ENCODE results near the gene EPB41L3.

Gene EPB41L3

GRCh38 chr18:5451150-5451549 is 92.6 kb downstream of the EPB41L3 start:
- H3K27ac ChIP-seq (ENCODE audit: low read depth, low read length, poor library complexity, severe bottlenecking): no peak overlapping the region
- H2AFZ ChIP-seq (ENCODE audit: low read length): no peak overlapping the region
- H3K27me3 ChIP-seq (ENCODE audit: insufficient read depth, low read length): no peaks in the 10 kb centered on the region
- no peak overlapping the region for H3K4me3 ChIP-seq (ENCODE audit: low read depth, low read length, poor library complexity, severe bottlenecking)
- H3F3A ChIP-seq (ENCODE audit: insufficient read depth, low read length): no peaks in the 10 kb centered on the region
- H3K36me3 ChIP-seq (ENCODE audit: insufficient read depth, low read length): no peaks in the 10 kb centered on the region
- no peaks in the 10 kb centered on the region for H3K9me3 ChIP-seq (ENCODE audit: low read length)
- no peaks in the 10 kb centered on the region for H3K9me2 ChIP-seq (ENCODE audit: low read depth, low read length)
- no peaks in the 10 kb centered on the region for H3K4me1 ChIP-seq (ENCODE audit: insufficient read depth, low read length, severe bottlenecking)
- H3K79me2 ChIP-seq (ENCODE audit: insufficient read depth, low read length): no peaks in the 10 kb centered on the region
- no peak overlapping the region for H3K9ac ChIP-seq (ENCODE audit: low read length)
- no peaks in the 10 kb centered on the region for H4K20me1 ChIP-seq (ENCODE audit: insufficient read depth, low read length)
- TF ChIP-seq EZH2 (IDR thresholded peaks at IDR 0.05; ENCODE audit: borderline replicate concordance, low read length): no peak
- TF ChIP-seq CTCF (IDR thresholded peaks at IDR 0.05; ENCODE audit: low read length): no peak
- H3K4me2 ChIP-seq (ENCODE audit: low read length): no peak overlapping the region

GRCh38 chr18:5449858-5450509 is 93.8 kb downstream of the EPB41L3 start:
- Histone ChIP-seq H3K9ac (ENCODE audit: low read length) (no peak overlapping the region), H3K27ac (ENCODE audit: low read depth, low read length, poor library complexity, severe bottlenecking) (no peak overlapping the region), H4K20me1 (ENCODE audit: insufficient read depth, low read length) (no peaks in the 10 kb centered on the region), H3K4me3 (ENCODE audit: low read depth, low read length, poor library complexity, severe bottlenecking) (no peak overlapping the region), H3K4me2 (ENCODE audit: low read length) (no peak overlapping the region), H3K4me1 (ENCODE audit: insufficient read depth, low read length, severe bottlenecking) (no peaks in the 10 kb centered on the region), H3K9me3 (ENCODE audit: low read length) (no peaks in the 10 kb centered on the region), H3K27me3 (ENCODE audit: insufficient read depth, low read length) (no peaks in the 10 kb centered on the region), H2AFZ (ENCODE audit: low read length) (no peak overlapping the region), H3K9me2 (ENCODE audit: low read depth, low read length) (no peaks in the 10 kb centered on the region), H3F3A (ENCODE audit: insufficient read depth, low read length) (no peaks in the 10 kb centered on the region), H3K79me2 (ENCODE audit: insufficient read depth, low read length) (no peaks in the 10 kb centered on the region), H3K36me3 (ENCODE audit: insufficient read depth, low read length) (no peaks in the 10 kb centered on the region)
- TF ChIP-seq CTCF (IDR thresholded peaks at IDR 0.05; ENCODE audit: low read length): no peak
- TF ChIP-seq EZH2 (IDR thresholded peaks at IDR 0.05; ENCODE audit: borderline replicate concordance, low read length): no peak

GRCh38 chr18:5447442-5447841 is 96.4 kb downstream of the EPB41L3 start:
- H3K27ac ChIP-seq (ENCODE audit: low read depth, low read length, poor library complexity, severe bottlenecking): no peak overlapping the region

More at GRCh38 chr18:5447442-5447841, 96.4 kb downstream of the EPB41L3 start:
- no peak overlapping the region for H3K4me2 ChIP-seq (ENCODE audit: low read length)
- no peak overlapping the region for H3K9ac ChIP-seq (ENCODE audit: low read length)
- no peaks in the 10 kb centered on the region for H4K20me1 ChIP-seq (ENCODE audit: insufficient read depth, low read length)
- no peak overlapping the region for H2AFZ ChIP-seq (ENCODE audit: low read length)
- H3K4me3 ChIP-seq (ENCODE audit: low read depth, low read length, poor library complexity, severe bottlenecking): no peak overlapping the region
- no peak for TF ChIP-seq CTCF (IDR thresholded peaks at IDR 0.05; ENCODE audit: low read length)
- no peak for TF ChIP-seq EZH2 (IDR thresholded peaks at IDR 0.05; ENCODE audit: borderline replicate concordance, low read length)
- H3K4me1 ChIP-seq (ENCODE audit: insufficient read depth, low read length, severe bottlenecking): no peaks in the 10 kb centered on the region
- no peaks in the 10 kb centered on the region for H3K9me2 ChIP-seq (ENCODE audit: low read depth, low read length)
- H3F3A ChIP-seq (ENCODE audit: insufficient read depth, low read length): no peaks in the 10 kb centered on the region
- no peaks in the 10 kb centered on the region for H3K9me3 ChIP-seq (ENCODE audit: low read length)
- no peaks in the 10 kb centered on the region for H3K79me2 ChIP-seq (ENCODE audit: insufficient read depth, low read length)
- no peaks in the 10 kb centered on the region for H3K36me3 ChIP-seq (ENCODE audit: insufficient read depth, low read length)
- H3K27me3 ChIP-seq (ENCODE audit: insufficient read depth, low read length): no peaks in the 10 kb centered on the region

All from OCI-LY1 (cell line).